ENCODE data around the gene TTYH3.

GRCh38 chr7:2708041-2708440 is 76.3 kb downstream of the TTYH3 start:
- TF ChIP-seq EZH2 (IDR thresholded peaks at IDR 0.05; ENCODE audit: low read length, missing control alignments) = no peak
- TF ChIP-seq, protein P1, sequence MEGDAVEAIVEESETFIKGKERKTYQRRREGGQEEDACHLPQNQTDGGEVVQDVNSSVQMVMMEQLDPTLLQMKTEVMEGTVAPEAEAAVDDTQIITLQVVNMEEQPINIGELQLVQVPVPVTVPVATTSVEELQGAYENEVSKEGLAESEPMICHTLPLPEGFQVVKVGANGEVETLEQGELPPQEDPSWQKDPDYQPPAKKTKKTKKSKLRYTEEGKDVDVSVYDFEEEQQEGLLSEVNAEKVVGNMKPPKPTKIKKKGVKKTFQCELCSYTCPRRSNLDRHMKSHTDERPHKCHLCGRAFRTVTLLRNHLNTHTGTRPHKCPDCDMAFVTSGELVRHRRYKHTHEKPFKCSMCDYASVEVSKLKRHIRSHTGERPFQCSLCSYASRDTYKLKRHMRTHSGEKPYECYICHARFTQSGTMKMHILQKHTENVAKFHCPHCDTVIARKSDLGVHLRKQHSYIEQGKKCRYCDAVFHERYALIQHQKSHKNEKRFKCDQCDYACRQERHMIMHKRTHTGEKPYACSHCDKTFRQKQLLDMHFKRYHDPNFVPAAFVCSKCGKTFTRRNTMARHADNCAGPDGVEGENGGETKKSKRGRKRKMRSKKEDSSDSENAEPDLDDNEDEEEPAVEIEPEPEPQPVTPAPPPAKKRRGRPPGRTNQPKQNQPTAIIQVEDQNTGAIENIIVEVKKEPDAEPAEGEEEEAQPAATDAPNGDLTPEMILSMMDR (conservative IDR thresholded peaks at IDR 0.05 in 1 of 2, IDR thresholded peaks at IDR 0.05 in 1 of 2; ENCODE audit: low read depth in 1 of 2, low read length in 2 of 2) = no peak

Measured in fibroblast of lung (primary cell).